Caco-2 (cell line): ENCODE data around the gene CPSF4. TPM values are rescaled to one million over a fixed set of nuclear protein-coding genes. Genes with fewer than 3 reads are reported as not detected.

Source experiments
- BruUV-seq: library from RNA; stranded (reverse); fragments of 400-500 nt; replicated peaks from 2 replicates; lab custom pipeline; 2021; lab: Mats Ljungman, UMichigan
- CTCF ChIA-PET: fragments of 300-600 bp; sonication (Branson Sonifier 250); formaldehyde crosslinking; loops from one replicate; lab custom pipeline; 2022; ENCODE audit warnings: antibody characterized with exemption; lab: Charles Lee
- POLR2A ChIA-PET: fragments of 300-600 bp; sonication (Branson Sonifier 250); formaldehyde crosslinking; loops from one replicate; lab custom pipeline; 2022; ENCODE audit warnings: antibody characterized with exemption; lab: Charles Lee
- DNase-seq, 2 experiments: peaks; one replicate each; pipeline versions ENCODE4 v3.0.0 to v3.0.0-alpha.2; 2020 to 2022
- H3K27me3 ChIP-seq: replicated peaks from 2 replicates; pipeline ENCODE4 v1.6.0; 2011; ENCODE audit warnings: low read length; ENCODE audit not compliant: control insufficient read depth, insufficient read depth
- H3K36me3 ChIP-seq: 2 replicates; pipeline ENCODE4 v1.5.1; 2011; ENCODE audit warnings: low read length; ENCODE audit not compliant: control insufficient read depth, insufficient read depth
- H3K4me1 ChIP-seq: fragments of 250-450 bp; sonication (Bioruptor Pico); 2 replicates; pipeline ENCODE4 v1.5.1; 2020; ENCODE audit warnings: mild to moderate bottlenecking
- H3K4me3 ChIP-seq: 2 replicates; pipeline ENCODE4 v1.5.1; 2011; ENCODE audit warnings: low read depth, mild to moderate bottlenecking, control low read depth, low read length
- H3K9me3 ChIP-seq: fragments of 250-450 bp; sonication (Bioruptor Pico); 2 replicates; pipeline ENCODE4 v1.5.1; 2020; ENCODE audit warnings: mild to moderate bottlenecking, moderate library complexity
- H3K27ac Mint-ChIP-seq: one replicate; pipeline ENCODE4 v1.8.0; 2022; ENCODE audit warnings: mixed read lengths; ENCODE audit not compliant: unreplicated experiment
- H3K27me3 Mint-ChIP-seq: one replicate; pipeline ENCODE4 v1.8.0; 2022; ENCODE audit warnings: mixed read lengths; ENCODE audit not compliant: insufficient read depth, unreplicated experiment
- H3K36me3 Mint-ChIP-seq: one replicate; pipeline ENCODE4 v1.8.0; 2022; ENCODE audit warnings: mild to moderate bottlenecking, mixed read lengths; ENCODE audit not compliant: insufficient read depth, unreplicated experiment
- H3K4me1 Mint-ChIP-seq: one replicate; pipeline ENCODE4 v1.8.0; 2022; ENCODE audit warnings: low read depth, mixed read lengths; ENCODE audit not compliant: unreplicated experiment
- H3K4me3 Mint-ChIP-seq: one replicate; pipeline ENCODE4 v1.8.0; 2022; ENCODE audit warnings: mild to moderate bottlenecking, moderate library complexity, mixed read lengths; ENCODE audit not compliant: unreplicated experiment
- H3K9me3 Mint-ChIP-seq: one replicate; pipeline ENCODE4 v1.8.0; 2022; ENCODE audit warnings: mixed read lengths; ENCODE audit not compliant: unreplicated experiment
- CTCF ChIP-seq, 2 experiments: fragments of 200-600 bp in 1 of 2; IDR thresholded peaks; 1 replicate in 1 of 2; 2 replicates in 1 of 2; pipeline versions ENCODE4 v1.5.1 to v1.8.0; 2011 to 2022; ENCODE audit warnings: antibody characterized with exemption in 1 of 2, control low read depth in 1 of 2, inconsistent platforms in 1 of 2, low read depth in 1 of 2, low read length in 1 of 2, mild to moderate bottlenecking in 1 of 2, moderate library complexity in 1 of 2; ENCODE audit not compliant: insufficient read depth in 1 of 2, severe bottlenecking in 1 of 2, unreplicated experiment in 1 of 2
- intact Hi-C: fragments of 100-400 bp; cut with micrococcal nuclease; formaldehyde crosslinking; loops from one replicate; pipeline ENCODE4 v1.10.0; 2022; ENCODE audit not compliant: unreplicated experiment
- total RNA-seq: library from RNA; stranded (reverse); gene quantifications from 2 replicates; pipeline ENCODE4 v1.2.3, GENCODE V29; 2022

Gene CPSF4
- total RNA-seq, 1 experiment from 2014 or later, result 158 TPM

GRCh38 chr7:99407872-99408378, 30.8 kb upstream of the CPSF4 start:
- Mint-ChIP-seq H3K36me3 (peaks cover 78% of the 10 kb centered on the region), H3K4me3 (peak overlapping the region; percentile 91), H3K27ac (peak overlapping the region; percentile 92), H3K4me1 (peaks cover 25% of the 10 kb centered on the region), H3K9me3 (no peaks in the 10 kb centered on the region), H3K27me3 (no peaks in the 10 kb centered on the region)
- intact Hi-C loops, result loop anchor here (2.0 kb wide), 2 partner anchors 25 to 35 kb away; no protein-coding TSS in a partner anchor
- TF ChIP-seq CTCF (IDR thresholded peaks at IDR 0.05; ENCODE audit: insufficient read depth in 1 of 2, low read depth in 1 of 2, low read length in 1 of 2, severe bottlenecking in 1 of 2, unreplicated experiment in 1 of 2), result no peak
- Histone ChIP-seq H3K4me1 (peaks cover 9% of the 10 kb centered on the region), H3K27me3 (no peaks in the 10 kb centered on the region), H3K36me3 (peaks cover 9% of the 10 kb centered on the region), H3K4me3 (peak overlapping the region; percentile 94), H3K9me3 (no peaks in the 10 kb centered on the region)
- ChIA-PET POLR2A (interaction anchor here (1.0 to 1.9 kb wide), 6 partner anchors 8 to 209 kb away, joined by 3 to 17 read pairs (median 6); partner anchors contain the start of gene ZSCAN25), CTCF (interaction anchor here (1.6 to 1.9 kb wide), 2 partner anchors 13 to 35 kb away, joined by 3 to 5 read pairs; no protein-coding TSS in a partner anchor)
- DNase-seq, result peak in 1 of 2 experiments; percentile 43
- BruUV-seq, result no TSS peak

GRCh38 chr7:99408379-99409191, 30.2 kb upstream of the CPSF4 start, which contains the start of the genes BUD31 and PDAP1:
BUD31 (plus strand) TSS chr7:99408969; CDS start chr7:99411093, 2,124 bp downstream.
PDAP1 (minus strand) TSS chr7:99408597; CDS start chr7:99408548, 49 bp downstream.
- H3K4me3 Mint-ChIP-seq, result peak within 1 kb of the TSS; percentile 91
- TF ChIP-seq CTCF (IDR thresholded peaks at IDR 0.05; ENCODE audit: insufficient read depth in 1 of 2, low read depth in 1 of 2, low read length in 1 of 2, severe bottlenecking in 1 of 2, unreplicated experiment in 1 of 2), result no peak
- DNase-seq, result peak; percentile 94
- CTCF ChIA-PET, result interaction anchor here (0.5 to 1.9 kb wide), 3 partner anchors 12 to 46 kb away, joined by 3 to 5 read pairs (median 3); no protein-coding TSS in a partner anchor
- H3K36me3 ChIP-seq, result peaks cover 10% of the 10 kb centered on the region
- H3K9me3 Mint-ChIP-seq, result no peaks in the 10 kb centered on the region
- peaks cover 22% of the 10 kb centered on the region for H3K4me1 Mint-ChIP-seq
- no peaks in the 10 kb centered on the region for H3K9me3 ChIP-seq
- POLR2A ChIA-PET, result interaction anchor here (0.6 to 1.9 kb wide), 13 partner anchors 9 to 285 kb away, joined by 3 to 17 read pairs (median 4); partner anchors contain the start of genes CPSF4, PTCD1 and ZSCAN25
- intact Hi-C loops, result loop anchor here (2.0 kb wide), 2 partner anchors 24 to 36 kb away; no protein-coding TSS in a partner anchor
- no peaks in the 10 kb centered on the region for H3K27me3 ChIP-seq
- peak within 1 kb of the TSS; percentile 94 for H3K4me3 ChIP-seq
- peak within 1 kb of the TSS; percentile 92 for H3K27ac Mint-ChIP-seq
- H3K27me3 Mint-ChIP-seq, result no peaks in the 10 kb centered on the region
- H3K4me1 ChIP-seq, result peaks cover 9% of the 10 kb centered on the region
- peaks cover 78% of the 10 kb centered on the region for H3K36me3 Mint-ChIP-seq
- no TSS peak for BruUV-seq

- Histone ChIP-seq H3K36me3 (peaks cover 8% of the 10 kb centered on the region), H3K4me3 (peak overlapping the region; percentile 94), H3K27me3 (no peaks in the 10 kb centered on the region), H3K4me1 (peaks cover 9% of the 10 kb centered on the region), H3K9me3 (no peaks in the 10 kb centered on the region)
- Mint-ChIP-seq H3K4me3 (peak overlapping the region; percentile 91), H3K36me3 (peaks cover 78% of the 10 kb centered on the region), H3K27me3 (no peaks in the 10 kb centered on the region), H3K9me3 (no peaks in the 10 kb centered on the region), H3K27ac (peak overlapping the region; percentile 92), H3K4me1 (peaks cover 22% of the 10 kb centered on the region)
- BruUV-seq, result TSS peak; percentile 43
- POLR2A ChIA-PET, result interaction anchor here (0.5 to 1.9 kb wide), 11 partner anchors 9 to 286 kb away, joined by 3 to 17 read pairs (median 4); partner anchors contain the start of genes ARPC1B, CPSF4 and PTCD1
- CTCF ChIA-PET, result interaction anchor here (0.5 to 1.9 kb wide), 2 partner anchors 37 to 45 kb away, joined by 3 to 5 read pairs; no protein-coding TSS in a partner anchor
- TF ChIP-seq CTCF (IDR thresholded peaks at IDR 0.05; ENCODE audit: insufficient read depth in 1 of 2, low read depth in 1 of 2, low read length in 1 of 2, severe bottlenecking in 1 of 2, unreplicated experiment in 1 of 2), result no peak
- no peak for DNase-seq
- intact Hi-C loops, result loop anchor here (2.0 kb wide), 2 partner anchors 24 to 36 kb away; no protein-coding TSS in a partner anchor
Observed at GRCh38 chr7:99409192-99409572, 29.6 kb upstream of the CPSF4 start.
